HL-60 (cell line): ENCODE measurements around the gene NUMB.

Source experiments
- CTCF ChIP-seq: IDR thresholded peaks from one replicate; pipeline ENCODE4 v1.5.1; 2011; ENCODE audit warnings: low read length, control low read depth, inconsistent platforms; ENCODE audit not compliant: insufficient read depth
- GABPA ChIP-seq: IDR thresholded peaks from 2 replicates; pipeline ENCODE4 v1.6.1; 2012; ENCODE audit warnings: low read depth
- POLR2AphosphoS5 ChIP-seq: IDR thresholded peaks from 2 replicates; pipeline ENCODE4 v1.6.1; 2012; ENCODE audit warnings: low read depth
- REST ChIP-seq: IDR thresholded peaks from 2 replicates; pipeline ENCODE4 v1.6.1; 2012; ENCODE audit warnings: low read depth; ENCODE audit not compliant: insufficient replicate concordance

- TF ChIP-seq CTCF (no peak), REST (no peak), POLR2AphosphoS5 (no peak), GABPA (no peak)
These were observed 194.1 kb downstream of the NUMB start for GRCh38 chr14:73264080-73264884.
